Kidney tubule cell (primary cell): ENCODE measurements around the gene DEAF1.
A peak's percentile ranks its signal among the peaks of the same experiment; 100 is the strongest.

Experiments used
- DNase-seq: peaks from one replicate; pipeline ENCODE4 v3.0.0-alpha.2; 2018; ENCODE audit warnings: low spot score

Gene DEAF1

DNA sequence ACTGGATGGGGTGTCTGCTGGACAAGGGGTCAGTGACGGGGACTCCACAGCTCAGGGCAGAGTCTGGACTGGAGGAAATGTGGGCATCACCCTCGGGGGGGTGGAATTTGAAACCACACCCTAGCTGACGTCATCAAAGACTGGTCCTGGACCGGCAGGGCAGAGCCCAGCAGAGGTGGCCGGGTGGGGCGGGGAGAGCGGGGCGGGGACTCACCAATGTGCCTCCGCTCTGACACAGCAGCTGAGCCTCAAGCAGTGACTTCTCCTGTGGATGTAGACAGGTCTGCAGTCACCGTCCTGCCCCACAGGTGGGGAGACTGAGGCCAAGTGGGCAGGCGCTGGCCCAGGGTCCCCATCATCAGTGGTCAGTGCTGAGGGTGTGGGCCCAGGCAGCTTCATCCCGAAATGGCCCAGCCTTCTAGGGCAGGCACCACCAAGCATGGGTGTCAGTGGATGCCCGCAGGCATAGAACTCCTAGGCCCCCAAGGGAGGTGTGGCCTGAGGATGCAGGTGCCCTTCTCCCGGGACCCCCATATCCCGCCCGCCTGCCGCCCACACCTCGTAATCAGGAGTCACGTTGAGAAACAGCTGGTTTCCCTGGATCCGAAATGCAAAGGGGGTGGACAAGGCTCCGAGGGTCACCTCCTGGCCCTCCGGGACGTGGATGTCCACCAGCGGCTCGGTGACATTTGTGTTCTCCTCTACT lies 70.9 kb downstream of the DEAF1 start:
- DNase-seq, result peak; percentile 57

DNA sequence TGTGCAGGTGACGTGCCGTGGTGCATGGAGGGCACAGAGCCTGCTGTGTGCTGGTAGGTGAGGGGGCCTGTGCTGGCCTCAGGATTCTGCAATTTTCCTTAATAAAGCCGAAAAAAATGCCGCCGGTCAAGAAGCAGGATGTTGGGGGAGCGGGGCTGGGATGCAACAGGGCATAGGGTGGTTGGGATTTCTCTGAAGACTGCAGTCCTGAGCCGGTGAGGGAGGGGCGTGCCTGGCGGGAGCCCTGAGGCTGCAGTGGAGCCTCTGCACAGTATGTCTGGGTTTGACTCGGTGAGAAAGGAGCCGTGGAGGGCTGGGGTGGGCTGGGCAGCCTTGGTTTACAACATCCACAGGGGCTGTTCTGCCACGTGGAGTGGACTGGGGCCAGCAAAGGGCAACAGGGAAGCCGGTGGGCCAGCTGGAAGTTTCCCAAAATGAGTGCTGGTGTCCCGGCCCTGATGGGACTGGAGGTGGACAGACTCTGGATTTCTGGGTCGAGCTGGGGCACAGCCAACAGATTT lies 71.6 kb downstream of the DEAF1 start:
- no peak for DNase-seq

DNA sequence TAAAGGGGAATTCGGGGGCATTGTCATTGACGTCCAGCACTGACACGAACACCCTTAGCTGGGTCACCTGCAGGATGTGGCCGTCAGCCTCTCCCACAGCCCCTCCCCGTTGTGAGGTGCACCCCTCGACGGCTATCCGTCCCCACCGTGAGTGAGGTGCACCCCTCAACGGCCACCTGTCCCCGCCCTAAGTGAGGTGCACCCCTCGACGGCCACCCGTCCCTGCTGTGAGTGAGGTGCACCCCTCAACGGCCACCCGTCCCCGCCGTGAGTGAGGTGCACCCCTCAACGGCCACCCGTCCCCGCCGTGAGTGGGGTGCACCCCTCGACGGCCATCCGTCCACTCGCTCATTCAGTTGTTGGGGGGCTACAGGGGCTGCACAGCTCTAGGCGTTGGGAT lies 73.2 kb downstream of the DEAF1 start:
- no peak for DNase-seq

DNA sequence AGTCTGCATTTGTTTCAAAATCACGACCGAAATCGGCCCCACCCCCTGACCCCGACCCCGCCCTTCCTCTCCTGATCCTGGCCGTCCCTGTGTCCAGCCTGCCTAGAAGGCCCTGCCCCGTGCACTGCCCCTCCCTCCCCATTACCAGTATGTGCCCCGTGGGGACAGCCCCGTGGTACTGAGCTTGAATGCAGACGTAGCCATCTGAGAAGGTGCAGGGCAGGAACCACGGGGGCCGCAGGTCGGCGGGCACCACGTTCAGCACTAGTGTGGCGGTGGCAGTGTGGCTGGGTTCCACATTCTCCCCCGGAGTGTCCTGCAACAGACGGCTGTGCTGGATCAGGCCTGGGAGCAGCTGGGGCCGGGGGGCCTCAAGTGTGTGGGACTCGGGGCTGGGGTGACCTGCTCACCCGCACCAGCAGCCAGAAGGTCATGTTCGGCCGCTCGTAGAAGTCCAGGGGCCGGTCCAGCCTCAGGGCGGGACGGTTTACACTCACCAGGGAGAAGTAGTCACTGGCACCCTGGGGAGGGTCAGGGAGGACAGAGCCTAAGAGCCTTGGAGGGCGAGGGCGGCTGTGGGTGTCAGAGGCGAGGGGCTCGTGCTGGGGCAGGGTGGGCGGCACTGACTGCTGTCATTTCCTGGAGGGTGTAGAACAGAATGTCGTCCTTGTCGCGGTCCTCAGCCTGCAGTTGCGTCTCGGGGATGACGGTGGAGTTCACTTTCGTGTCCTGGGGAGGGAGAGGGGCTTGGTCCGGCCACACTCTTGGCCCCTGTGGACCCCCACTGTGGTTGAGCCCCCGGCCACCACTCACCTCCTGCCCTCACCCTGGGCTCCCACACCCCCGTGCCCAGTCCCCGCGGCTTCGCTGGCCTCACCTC lies 73.8 kb downstream of the DEAF1 start:
- no peak for DNase-seq

DNA sequence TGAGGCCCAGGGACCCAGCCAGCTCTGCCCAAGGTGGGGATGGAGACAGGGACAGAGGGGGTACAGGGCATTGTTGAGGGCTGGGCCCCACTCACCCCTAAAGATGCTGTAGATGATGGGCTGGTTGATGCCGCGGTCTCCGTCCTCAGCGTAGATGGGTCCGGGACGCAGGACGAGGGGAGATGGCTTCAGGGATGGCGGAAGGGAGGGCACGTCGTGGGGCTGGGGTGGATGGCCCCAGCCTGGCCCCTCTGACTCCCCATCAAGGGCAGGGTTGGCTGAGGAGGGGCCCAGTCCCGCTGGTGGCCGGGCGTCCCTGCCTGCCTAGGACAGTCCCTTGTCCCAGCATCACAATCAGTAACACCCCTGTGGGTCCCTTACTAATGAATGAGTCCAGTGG lies 74.8 kb downstream of the DEAF1 start:
- DNase-seq, result no peak

DNA sequence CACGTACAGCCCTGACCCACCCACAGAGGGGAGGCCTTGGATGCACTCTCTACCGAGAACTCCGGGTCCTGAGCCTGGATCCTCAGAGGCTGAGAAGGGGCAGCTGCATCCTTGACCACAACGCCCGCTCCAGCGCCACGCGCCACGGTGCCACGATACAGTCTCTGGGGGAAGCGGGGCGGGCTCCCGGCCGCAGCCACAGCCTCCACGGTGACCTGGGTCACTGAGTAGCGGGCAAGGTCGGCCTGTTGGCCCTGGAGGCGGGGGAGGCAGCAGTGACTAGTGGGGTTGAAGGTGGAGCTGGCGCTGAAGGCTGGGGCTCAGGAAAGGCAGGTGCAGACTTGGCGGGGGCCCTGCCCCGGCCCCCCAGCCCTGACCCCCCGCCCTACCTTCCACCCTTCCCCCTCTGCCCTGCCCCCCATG lies 75.4 kb downstream of the DEAF1 start:
- DNase-seq, result no peak

DNA sequence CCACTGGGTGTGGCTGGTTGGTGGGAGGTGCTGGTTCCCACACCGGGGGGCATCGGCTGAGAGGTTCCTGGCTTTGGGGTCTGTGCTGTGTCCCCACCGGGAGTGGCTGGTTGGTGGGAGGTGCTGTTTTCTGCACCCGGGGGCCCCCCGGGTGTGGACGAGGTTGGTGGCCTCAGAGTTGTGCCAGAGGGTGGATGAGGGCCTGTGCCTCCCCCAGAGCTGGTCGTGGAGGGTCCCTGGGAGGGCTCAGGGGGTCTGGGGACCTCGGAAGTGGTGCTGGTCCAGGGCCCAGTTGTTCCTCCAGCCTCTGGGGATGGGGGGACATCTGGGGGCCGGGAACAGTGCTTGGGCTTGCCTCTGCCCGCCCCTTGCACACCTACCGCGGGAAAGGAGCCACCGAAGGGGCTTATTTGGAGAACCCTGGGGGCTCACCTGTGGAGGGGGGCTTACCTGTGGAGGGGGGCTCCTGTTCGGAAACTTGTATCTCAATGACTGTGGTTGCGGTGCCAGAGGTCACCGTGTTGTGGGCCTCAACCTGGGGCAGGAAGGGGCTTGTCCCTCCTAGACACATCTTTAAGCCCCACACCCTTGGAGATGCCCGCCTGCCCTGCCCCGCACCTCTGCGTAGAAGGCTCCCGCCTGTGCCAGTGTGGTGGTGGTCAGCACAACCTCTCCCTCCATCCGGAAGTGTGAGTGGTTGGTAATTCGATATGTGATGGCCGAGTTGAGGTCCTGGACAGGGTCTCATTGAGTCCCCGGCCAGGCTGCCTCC lies 76.0 kb downstream of the DEAF1 start:
- no peak for DNase-seq

DNA sequence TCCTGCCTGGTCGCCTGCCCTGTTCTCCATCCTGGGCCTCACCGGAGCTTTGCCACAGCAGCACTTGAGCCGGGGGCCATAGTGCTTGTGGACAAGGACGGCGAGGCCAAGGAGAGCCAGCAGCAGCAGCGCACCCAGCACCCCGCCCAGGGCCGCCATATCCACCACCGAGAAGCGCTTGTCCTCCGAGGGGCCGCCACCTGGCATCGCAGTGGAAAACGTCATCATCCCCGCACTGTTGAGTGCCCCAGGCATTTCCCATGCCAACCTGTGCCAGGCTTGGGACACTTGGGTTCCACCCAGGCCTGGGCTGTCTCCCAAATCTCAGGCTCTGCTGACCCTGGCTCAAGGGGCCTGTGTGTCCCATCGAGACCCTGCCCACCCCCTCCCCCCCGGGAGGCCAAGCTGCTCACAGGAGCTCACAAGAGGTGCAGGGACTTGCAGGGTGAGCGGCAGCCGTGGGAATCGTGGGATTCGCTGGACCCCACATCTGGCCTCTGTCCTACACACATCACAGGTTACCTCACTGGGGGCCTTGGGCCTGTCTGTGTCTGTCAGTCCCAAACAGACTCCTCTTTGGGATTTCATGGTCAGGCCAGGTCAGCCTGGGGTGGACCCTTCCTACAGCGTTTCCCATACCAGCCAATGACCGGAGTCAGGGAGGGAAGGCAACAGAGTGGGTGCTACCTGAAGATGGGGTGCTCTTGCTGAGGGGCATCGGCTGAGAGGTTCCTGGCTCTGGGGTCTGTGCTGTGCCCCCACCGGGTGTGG lies 76.9 kb downstream of the DEAF1 start:
- no peak for DNase-seq

DNA sequence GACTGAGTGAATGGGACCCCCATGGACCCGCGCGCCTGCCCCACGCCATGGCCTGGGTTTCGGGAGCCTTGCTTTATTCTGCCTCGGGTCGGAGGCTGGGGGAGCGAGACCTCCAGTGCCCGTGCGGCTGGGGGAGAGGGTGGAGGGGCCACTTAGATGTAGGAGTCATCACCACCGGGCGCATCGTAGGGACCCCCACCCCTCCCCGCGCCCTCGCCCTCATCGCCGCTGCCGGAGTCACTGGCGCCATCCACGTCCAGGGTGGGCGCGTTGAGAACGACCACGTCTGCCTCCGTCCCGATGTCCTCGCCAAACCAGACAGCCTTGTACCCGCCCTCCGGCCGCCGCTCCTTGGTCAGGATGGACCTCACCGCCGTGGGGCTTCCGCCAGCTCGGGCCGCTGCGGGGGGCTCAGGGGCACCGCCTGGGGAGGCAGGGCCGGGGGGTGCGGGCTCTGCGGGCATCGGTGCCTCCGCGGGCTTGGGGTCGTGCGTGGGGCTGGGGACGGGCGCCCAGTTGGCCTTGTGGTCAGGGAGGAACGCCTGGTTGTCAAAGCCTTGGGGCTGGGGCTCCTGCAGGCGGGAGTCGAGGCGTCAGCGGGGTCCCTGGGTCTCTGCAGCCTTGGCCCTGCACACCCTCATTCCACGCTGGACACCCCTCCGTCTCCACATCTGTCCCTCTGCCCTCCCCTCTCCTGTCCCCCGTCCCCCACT lies 77.7 kb downstream of the DEAF1 start:
- DNase-seq, result no peak

DNA sequence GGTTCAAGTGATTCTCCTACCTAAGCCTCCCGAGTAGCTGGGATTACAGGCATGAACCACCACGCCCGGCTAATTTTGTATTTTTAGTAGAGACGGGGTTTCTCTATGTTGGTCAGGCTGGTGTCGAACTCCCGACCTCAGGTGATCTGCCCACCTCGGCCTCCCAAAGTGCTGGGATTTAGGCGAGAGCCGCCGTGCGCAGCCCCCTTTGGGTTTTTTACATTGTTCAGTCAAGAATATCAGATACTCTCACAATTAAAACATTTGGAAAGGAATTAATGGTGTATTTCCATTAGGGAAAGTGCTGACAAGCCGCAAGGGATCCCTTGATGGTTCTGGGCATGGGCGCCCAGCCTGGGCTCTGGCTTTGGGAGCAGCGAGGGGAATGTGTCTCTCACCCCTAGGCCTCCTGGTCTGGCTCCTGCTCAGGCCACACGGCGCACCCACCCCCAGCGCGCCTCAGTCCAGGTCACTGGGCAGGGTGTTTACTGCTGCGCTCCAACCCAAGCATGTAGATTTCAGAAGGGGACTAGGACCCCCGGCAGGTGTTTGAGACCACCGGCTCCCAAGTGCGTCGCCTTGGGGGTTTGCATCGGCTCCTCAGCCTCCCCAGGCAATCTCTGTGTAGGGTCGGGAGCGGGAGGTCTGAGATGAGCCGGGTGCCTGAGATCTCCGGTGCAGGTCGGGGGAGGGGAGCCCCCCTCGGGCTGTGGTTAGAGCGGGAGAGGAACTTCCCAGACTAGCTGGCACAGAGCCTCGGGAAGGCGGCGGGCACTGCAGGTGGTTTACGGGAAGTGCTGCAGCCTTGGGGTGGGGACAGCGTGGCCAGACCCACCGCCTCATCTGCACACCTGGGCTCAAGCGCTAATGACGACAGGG lies 78.5 kb downstream of the DEAF1 start:
- no peak for DNase-seq

DNA sequence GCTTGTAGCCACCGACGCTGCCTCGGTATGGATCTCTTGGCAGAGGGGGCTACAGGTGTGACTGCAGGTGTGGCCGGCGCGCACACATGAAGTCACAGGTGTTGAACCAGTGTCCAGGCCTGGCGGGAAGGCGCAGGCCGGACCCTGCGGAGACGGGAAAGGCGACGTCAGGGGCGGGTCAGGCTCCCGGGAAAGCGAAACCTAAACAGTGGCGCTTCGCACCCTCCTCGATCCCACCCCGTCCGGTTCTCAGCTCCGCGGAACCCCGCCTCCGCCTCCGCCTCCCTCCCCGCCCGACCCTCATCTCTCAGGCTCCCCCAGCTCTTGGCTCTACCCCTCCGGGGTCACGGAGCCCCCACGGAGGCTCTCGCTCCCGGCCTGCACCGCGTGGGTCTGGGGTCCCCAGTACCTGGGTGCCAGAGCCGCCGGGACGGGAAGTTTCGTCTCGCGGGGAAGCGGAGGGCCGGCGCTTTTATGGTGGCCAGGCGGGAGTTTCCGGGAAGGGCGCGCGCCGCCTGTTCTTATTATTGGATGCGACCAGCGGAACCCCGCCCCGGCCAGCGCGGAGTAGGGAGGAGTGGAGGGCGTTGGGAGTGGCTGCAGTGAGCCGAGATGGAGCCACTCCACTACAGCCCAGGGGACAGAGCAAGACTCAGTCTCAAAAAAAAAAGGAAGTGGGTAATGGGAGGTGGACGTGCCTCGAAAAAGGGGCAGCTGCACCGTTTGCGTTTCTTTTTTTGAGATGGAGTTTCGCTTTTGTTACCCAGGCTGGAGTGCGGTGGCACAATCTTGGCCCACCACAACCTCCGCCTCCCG lies 79.3 kb downstream of the DEAF1 start, which contains the start of gene IRF7:
IRF7 (minus strand) TSS at position 447 of the 816 bp plus-strand sequence. CDS start 586 bp downstream, outside the sequence.
- DNase-seq, result peak; percentile 93

DNA sequence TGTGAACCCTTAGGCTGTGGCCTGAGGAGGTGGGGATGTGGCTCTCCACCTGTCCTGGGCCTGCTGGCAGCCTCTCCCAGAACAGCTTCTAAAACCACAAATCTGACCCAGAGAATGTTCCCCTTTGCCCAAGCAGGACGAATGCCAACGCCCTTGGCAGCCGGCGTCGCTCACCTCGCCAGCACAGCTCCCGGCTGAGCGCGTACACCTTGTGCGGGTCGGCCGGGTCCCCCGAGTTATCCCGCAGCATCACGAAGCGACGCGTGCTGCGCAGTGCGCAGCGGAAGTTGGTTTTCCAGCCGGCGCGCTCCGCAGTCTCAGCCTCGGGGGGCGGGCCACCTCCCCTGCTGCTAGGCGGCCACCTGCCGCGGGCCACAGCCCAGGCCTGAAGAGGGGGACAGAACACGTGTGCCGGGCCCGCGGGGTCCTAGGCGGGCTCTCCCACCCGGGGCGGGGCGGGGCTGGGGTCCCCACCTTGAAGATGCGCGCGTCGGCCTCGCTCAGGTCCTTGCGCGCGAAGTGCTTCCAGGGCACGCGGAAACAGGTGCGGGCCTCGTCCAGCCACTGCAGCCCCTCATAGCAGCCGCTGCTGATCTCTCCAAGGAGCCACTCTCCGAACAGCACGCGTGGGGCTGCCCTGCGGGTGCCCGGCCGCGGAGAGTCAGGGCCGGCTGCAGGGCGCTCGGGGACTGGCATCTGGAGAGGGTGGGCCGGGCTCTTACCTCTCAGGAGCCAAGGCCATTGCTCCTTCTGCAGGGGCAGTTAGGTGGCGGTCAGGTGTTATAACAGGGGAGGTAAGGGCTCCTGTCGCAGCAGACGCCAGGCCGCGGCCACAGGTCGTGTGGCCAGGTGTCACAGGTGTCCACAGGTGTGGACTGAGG lies 80.2 kb downstream of the DEAF1 start:
- peak; percentile 34 for DNase-seq

DNA sequence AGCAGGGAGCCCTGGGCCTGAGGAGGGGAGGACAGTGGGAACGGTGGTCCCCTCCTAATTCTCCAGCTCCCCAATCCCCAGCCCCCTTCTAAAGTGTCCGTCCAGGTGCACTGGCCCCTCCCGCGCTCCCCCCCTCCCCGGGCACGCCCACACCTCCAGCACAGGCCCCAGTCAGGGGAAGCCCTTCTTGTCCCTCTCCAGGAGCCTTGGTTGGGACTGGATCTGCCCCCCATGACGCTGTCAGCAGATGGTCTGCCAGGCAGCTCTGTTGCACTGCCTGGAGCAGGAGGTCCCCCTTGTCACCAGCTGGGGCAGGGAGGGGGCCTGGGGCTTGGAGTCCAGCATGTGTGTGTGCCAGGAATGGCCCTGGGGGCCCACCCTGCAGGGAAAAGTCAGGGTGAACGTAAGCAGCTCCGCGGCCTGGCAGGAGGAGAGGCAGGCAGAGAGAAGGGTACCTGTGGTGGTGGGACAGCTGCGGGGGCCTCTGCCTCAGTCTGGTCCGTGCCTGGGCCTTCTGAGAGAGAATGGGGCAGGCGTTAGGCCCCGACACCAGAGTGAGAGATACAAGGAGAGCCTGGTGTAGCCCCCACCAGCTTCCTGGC lies 80.9 kb downstream of the DEAF1 start:
- no peak for DNase-seq

DNA sequence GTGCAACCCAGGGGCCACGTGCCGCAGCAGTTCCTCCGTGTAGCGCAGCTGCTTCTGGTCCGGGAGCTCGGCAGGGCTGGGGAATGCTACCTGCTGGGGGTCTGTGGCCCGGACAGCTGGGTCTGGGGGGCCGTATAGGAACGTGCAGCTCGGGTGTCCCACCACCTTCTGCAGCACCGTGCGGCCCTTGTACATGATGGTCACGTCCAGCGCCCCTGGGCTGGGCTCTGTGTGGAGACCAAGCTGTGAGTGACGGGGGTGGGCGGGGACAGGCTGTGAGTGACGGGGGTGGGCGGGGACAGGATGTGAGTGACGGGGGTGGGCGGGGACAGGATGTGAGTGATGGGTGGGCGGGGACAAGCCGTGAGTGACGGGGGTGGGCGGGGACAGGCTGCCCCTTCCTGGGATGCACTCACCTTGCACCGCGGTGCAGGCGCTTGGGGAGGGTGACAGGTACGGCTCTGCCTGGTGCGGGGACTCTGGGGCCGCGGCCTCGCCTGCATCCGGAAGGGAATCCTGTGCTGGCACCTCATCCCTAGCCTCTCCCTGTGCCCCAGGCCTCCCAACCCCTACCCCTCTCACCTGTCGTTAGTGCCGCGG lies 81.6 kb downstream of the DEAF1 start:
- peak; percentile 64 for DNase-seq

DNA sequence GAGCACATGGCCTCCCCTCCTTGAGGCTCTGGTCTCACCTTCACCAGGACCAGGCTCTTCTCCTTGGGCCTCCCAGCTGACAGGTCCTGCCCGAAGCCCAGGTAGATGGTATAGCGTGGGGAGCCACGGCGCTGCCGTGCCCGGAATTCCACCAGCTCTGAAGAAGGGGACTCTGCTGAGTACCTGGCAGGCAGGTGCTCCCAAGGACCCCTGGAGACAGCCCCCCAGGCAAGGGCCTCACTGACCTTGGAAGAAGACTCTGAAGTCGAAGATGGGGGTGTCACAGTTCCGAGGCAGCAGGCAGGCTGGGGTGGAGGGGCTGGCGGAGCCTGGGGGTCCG lies 82.1 kb downstream of the DEAF1 start:
- no peak for DNase-seq

DNA sequence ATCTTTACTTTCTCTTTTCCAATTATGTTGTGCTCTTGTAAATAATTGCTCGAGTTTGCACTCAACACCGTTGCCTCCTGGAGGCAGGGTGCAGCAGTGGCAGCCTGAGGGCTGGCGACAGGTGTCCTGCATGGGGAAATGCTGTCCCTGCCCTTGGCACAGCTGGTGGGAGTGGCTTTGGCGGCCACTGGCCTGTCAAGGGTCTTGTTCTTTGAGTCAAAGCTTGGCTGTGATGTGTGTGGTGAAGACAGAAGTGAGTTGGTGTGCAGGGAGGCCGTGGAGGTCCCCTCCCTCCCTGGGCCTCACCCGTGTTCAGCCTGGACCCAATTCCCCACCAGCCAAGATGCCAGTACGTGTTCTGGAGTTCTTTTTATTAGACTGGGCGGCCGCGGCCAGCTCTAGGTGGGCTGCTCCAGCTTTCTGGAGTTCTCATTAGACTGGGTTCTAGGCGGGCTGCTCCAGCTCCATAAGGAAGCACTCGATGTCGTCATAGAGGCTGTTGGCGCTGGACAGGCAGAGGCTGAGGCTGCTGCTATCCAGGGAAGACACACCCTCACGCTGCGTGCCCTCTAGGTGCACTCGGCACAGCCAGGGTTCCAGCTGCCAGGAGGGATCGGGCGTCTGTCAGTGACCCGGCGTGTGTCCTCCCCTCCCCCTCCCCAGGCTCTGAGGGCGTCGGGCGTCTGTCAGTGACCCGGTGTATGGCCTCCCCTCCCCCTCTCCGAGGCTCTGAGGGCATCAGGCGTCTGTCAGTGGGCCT lies 82.6 kb downstream of the DEAF1 start:
- peak; percentile 46 for DNase-seq
